BE2C (cell line): ENCODE measurements around the gene CYYR1.

Source experiments
- DNase-seq: peaks from one replicate; pipeline ENCODE4 v3.0.0-alpha.2; 2020
- H3K27me3 ChIP-seq: fragments of 250-450 bp; sonication (Bioruptor Pico); 2 replicates; pipeline ENCODE4 v1.5.1; 2020; ENCODE audit warnings: mild to moderate bottlenecking
- H3K36me3 ChIP-seq: fragments of 250-450 bp; sonication (Bioruptor Pico); 2 replicates; pipeline ENCODE4 v1.5.1; 2020; ENCODE audit warnings: mild to moderate bottlenecking
- H3K4me1 ChIP-seq: fragments of 250-450 bp; sonication (Bioruptor Pico); 2 replicates; pipeline ENCODE4 v1.5.1; 2020
- H3K4me3 ChIP-seq: 2 replicates; pipeline ENCODE4 v1.5.1; 2011; ENCODE audit warnings: low read depth, low read length
- H3K9me3 ChIP-seq: fragments of 250-450 bp; sonication (Bioruptor Pico); 2 replicates; pipeline ENCODE4 v1.5.1; 2020
- CTCF ChIP-seq: IDR thresholded peaks from 2 replicates; pipeline ENCODE4 v1.5.1; 2012; ENCODE audit warnings: mild to moderate bottlenecking, low read depth, low read length

Gene CYYR1

GRCh38 chr21:26487981-26488480, 85.1 kb downstream of the CYYR1 start:
- Histone ChIP-seq H3K4me3 (no peak overlapping the region), H3K4me1 (no peaks in the 10 kb centered on the region), H3K36me3 (no peaks in the 10 kb centered on the region), H3K27me3 (no peaks in the 10 kb centered on the region), H3K9me3 (no peaks in the 10 kb centered on the region)
- no peak for DNase-seq
- no peak for TF ChIP-seq CTCF

- no peaks in the 10 kb centered on the region; the same call in 1 of the 2 replicates for H3K27me3 ChIP-seq
- H3K4me1 ChIP-seq = no peaks in the 10 kb centered on the region; the same call in 1 of the 2 replicates
- no peak for TF ChIP-seq CTCF
- H3K36me3 ChIP-seq = no peaks in the 10 kb centered on the region
- H3K4me3 ChIP-seq = no peak overlapping the region
- H3K9me3 ChIP-seq = no peaks in the 10 kb centered on the region
- DNase-seq = no peak
Measured at GRCh38 chr21:26473471-26473870, 99.6 kb downstream of the CYYR1 start.

GRCh38 chr21:26471099-26471471, 102.0 kb downstream of the CYYR1 start:
- Histone ChIP-seq H3K36me3 (no peaks in the 10 kb centered on the region), H3K9me3 (no peaks in the 10 kb centered on the region), H3K4me1 (no peaks in the 10 kb centered on the region; the same call in 1 of the 2 replicates), H3K27me3 (no peaks in the 10 kb centered on the region; the same call in 1 of the 2 replicates), H3K4me3 (no peak overlapping the region)
- TF ChIP-seq CTCF = no peak
- DNase-seq = no peak

GRCh38 chr21:26470351-26471098, 102.6 kb downstream of the CYYR1 start:
- Histone ChIP-seq H3K4me3 (no peak overlapping the region), H3K4me1 (no peaks in the 10 kb centered on the region; the same call in 1 of the 2 replicates), H3K27me3 (no peaks in the 10 kb centered on the region; the same call in 1 of the 2 replicates), H3K9me3 (no peaks in the 10 kb centered on the region), H3K36me3 (no peaks in the 10 kb centered on the region)
- no peak for TF ChIP-seq CTCF
- DNase-seq = no peak

- H3K9me3 ChIP-seq = no peaks in the 10 kb centered on the region
- H3K4me3 ChIP-seq = no peak overlapping the region
- H3K4me1 ChIP-seq = no peaks in the 10 kb centered on the region; the same call in 1 of the 2 replicates
- no peak for DNase-seq
- TF ChIP-seq CTCF = no peak
- no peaks in the 10 kb centered on the region; the same call in 1 of the 2 replicates for H3K27me3 ChIP-seq
- H3K36me3 ChIP-seq = no peaks in the 10 kb centered on the region
Measured at GRCh38 chr21:26469789-26470188, 103.3 kb downstream of the CYYR1 start.

- H3K36me3 ChIP-seq = no peaks in the 10 kb centered on the region
- no peak for TF ChIP-seq CTCF
- no peak overlapping the region for H3K4me3 ChIP-seq
- no peaks in the 10 kb centered on the region; the same call in 1 of the 2 replicates for H3K4me1 ChIP-seq
- H3K9me3 ChIP-seq = no peaks in the 10 kb centered on the region
- H3K27me3 ChIP-seq = no peaks in the 10 kb centered on the region
- no peak for DNase-seq
Measured at GRCh38 chr21:26465916-26466315, 107.2 kb downstream of the CYYR1 start.
